GM23248 (cell line): ENCODE data around the gene HBA2.

Experiments used
- EZH2 ChIP-seq: fragments of 200-600 bp; sonication (generic); IDR thresholded peaks from 2 replicates; pipeline ENCODE4 v1.6.1; 2018; ENCODE audit warnings: antibody characterized with exemption, mild to moderate bottlenecking; ENCODE audit not compliant: insufficient read depth, poor library complexity, severe bottlenecking
- EZH2phosphoT487 ChIP-seq: fragments of 200-600 bp; sonication (generic); IDR thresholded peaks from 2 replicates; pipeline ENCODE4 v1.6.1; 2018; ENCODE audit warnings: antibody characterized with exemption, moderate library complexity, mild to moderate bottlenecking, low read depth; ENCODE audit not compliant: insufficient read depth

GRCh38 chr16:167122-167690 is 5.5 kb upstream of the HBA2 start:
- TF ChIP-seq EZH2 (no peak), EZH2phosphoT487 (no peak)
